AG10803 (cell line): ENCODE results near the gene TNFRSF1B.

ENCODE experiments used
- DNase-seq: peaks from one replicate; pipeline ENCODE4 v3.0.0; 2010; ENCODE audit warnings: low read depth
- H3K4me3 ChIP-seq: 2 replicates; pipeline ENCODE4 v1.5.1; 2011; ENCODE audit warnings: mild to moderate bottlenecking, low read length, control low read depth
- TF ChIP-seq, protein P1 (sequence below): conservative IDR thresholded peaks from 2 replicates; pipeline ENCODE4 v1.5.1; 2011; ENCODE audit warnings: mild to moderate bottlenecking, low read length, control low read depth, inconsistent platforms

The TNFRSF1B gene

DNA sequence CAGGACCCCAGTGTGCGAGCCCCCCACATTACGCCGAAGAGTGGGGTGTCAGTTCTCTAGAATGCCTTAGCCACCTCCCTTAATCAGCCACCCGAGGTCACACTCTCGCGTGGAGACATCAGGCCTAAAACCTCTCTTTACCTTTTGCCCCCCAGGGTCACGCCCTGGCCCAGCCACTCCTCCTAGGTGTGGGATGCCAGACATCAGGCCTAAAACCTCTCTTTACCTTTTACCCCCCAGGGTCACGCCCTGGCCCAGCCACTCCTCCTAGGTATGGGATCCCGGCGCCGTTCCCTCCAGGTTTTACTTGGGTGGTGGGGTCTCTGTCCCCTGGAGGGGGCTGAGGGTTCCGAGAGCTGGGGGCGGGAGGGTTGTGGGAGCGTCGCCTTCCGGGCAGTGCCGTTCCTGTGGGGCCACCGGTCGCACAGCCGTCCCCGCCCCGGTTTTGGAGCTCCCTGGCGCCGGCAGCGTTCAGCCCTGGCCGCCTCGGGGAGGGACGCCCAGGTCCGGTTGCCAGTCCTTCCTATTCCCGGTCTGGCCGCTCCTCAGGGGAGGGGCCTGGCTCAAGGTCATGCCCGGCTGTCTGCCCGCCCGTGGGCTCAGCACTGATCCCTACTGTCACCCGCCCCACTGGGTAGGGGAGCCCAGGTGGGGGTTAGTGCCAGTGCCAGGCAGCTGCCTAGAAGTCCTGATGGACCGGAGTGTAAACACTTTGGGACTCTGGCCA, 63.9 kb downstream of the TNFRSF1B start:
- peak overlapping the region; percentile 87 for H3K4me3 ChIP-seq
- TF ChIP-seq, protein P1, sequence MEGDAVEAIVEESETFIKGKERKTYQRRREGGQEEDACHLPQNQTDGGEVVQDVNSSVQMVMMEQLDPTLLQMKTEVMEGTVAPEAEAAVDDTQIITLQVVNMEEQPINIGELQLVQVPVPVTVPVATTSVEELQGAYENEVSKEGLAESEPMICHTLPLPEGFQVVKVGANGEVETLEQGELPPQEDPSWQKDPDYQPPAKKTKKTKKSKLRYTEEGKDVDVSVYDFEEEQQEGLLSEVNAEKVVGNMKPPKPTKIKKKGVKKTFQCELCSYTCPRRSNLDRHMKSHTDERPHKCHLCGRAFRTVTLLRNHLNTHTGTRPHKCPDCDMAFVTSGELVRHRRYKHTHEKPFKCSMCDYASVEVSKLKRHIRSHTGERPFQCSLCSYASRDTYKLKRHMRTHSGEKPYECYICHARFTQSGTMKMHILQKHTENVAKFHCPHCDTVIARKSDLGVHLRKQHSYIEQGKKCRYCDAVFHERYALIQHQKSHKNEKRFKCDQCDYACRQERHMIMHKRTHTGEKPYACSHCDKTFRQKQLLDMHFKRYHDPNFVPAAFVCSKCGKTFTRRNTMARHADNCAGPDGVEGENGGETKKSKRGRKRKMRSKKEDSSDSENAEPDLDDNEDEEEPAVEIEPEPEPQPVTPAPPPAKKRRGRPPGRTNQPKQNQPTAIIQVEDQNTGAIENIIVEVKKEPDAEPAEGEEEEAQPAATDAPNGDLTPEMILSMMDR = no peak
- peak; percentile 36 for DNase-seq

DNA sequence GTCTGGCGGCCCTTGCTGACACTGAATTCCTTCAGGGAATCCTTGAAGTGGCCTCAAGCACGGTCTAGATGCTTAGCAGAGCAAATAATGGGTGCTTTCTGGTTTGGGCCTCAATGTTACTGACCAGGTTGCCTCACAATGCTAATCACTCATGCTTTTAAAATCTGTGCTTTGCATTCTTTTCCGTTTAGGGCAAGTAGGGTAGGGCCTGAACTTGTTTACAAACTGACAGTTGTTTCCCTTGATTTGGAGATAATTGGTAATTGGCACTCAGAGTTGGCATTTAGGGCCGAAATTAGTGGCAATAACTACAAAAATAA, 64.4 kb downstream of the TNFRSF1B start:
- TF ChIP-seq, protein P1 = no peak
- H3K4me3 ChIP-seq = peak overlapping the region; percentile 87
- peak; percentile 58 for DNase-seq

DNA sequence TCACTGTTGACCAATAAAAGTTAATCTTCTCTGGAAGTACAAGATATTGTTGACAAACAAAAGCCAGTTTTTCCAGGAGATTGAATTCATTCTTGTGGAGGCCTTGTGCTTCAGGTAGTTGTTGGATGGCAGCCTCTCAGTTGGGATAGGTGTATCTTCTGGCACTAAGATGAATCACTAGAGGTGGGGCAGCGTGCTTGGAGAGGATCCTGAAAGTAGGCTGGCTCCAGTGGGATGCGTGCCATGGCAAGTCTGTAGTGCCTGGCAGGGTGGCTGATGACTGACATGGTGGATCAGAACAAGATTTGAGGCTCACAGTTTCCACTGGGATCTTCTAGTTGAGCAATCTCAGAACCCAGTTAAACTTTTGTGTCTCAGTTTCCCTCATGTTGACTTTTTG, 65.4 kb downstream of the TNFRSF1B start:
- no peak for DNase-seq
- TF ChIP-seq, protein P1 = no peak
- no peak overlapping the region for H3K4me3 ChIP-seq

DNA sequence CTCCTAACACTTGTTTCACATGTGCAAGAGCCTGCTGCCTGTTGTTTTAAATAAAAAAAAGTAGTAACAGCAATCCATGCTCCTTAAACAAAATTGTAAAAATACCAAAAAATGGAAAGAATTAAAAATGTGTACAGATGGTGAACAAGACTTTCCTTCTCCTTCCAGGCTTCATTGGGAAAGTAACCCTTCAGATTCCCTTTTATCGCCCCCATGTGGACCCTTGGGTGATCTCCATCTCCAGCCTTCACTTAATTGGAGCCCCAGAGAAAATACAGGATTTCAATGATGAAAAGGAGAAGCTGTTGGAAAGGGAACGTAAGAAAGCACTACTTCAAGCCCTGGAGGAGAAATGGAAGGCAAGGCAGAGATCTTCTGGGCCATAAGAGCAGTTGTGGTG, 77.3 kb downstream of the TNFRSF1B start:
- TF ChIP-seq, protein P1 = peak; percentile 32
- no peak for DNase-seq
- no peak overlapping the region for H3K4me3 ChIP-seq

DNA sequence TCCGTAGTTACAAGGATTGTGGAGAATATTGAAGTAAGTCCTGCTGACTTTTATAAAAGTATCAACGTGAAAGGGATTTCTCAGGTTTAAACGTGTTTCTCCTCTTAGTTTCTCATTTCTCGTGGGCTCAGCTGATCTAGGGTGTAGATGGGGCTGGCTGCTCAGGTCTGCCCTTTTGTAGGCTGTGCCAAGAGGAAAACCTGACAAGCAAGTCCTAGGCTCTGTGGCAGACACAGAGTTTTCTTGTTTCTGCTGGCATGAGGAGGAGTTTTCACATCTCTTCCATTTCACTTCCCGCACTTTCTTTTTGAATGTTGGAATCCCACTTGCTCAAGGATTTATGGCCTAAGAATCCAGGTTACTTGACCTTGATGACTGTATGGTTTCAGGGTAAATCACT, 77.8 kb downstream of the TNFRSF1B start:
- no peak overlapping the region for H3K4me3 ChIP-seq
- no peak for DNase-seq
- TF ChIP-seq, protein P1 = no peak

DNA sequence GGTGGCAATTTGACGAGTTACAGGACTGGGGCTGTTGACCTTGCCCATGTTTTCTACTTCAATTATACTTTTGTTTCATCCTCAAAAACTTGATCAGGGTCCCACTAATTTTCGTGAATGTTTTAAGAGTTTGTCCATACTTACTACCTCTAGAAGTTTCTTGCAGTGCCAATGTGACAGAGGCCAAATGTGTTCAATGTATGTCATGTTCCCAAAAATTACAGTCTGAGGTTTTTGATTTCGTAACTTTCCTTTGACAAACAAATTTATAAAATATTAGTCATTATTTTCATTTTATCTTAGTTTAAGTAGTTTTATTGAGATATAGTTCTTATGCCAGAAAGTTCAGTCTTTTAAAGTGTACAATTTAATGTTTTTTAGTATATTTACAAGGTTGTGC, 78.3 kb downstream of the TNFRSF1B start:
- peak; percentile 39 for DNase-seq
- H3K4me3 ChIP-seq = no peak overlapping the region
- TF ChIP-seq, protein P1 = no peak

DNA sequence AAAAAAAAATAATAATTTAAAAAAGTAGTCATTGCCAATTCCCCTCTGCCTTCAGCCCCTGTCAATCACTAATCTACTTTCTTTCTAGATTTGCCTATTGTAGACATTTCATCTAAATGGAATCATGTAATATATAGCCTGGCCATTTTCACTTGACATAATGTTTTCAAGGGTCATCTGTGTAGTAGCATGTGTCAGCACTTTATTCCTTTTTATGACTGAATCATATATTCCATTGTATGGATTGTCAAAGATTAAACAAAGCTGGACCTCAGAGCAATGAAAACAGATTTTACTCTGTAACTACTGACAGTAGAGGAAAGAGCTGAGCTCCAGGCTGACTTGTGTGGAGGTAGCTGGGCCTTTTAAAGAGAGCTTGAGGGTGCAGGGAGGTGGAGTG, 78.9 kb downstream of the TNFRSF1B start:
- no peak for DNase-seq
- H3K4me3 ChIP-seq = no peak overlapping the region
- TF ChIP-seq, protein P1 = no peak
